ENCODE data around the gene C5orf47. TPM values are rescaled to one million over a fixed set of nuclear protein-coding genes. Genes with fewer than 3 reads are reported as not detected.

The C5orf47 gene
- total RNA-seq, 1 experiment from 2014 or later, result not detected

DNA sequence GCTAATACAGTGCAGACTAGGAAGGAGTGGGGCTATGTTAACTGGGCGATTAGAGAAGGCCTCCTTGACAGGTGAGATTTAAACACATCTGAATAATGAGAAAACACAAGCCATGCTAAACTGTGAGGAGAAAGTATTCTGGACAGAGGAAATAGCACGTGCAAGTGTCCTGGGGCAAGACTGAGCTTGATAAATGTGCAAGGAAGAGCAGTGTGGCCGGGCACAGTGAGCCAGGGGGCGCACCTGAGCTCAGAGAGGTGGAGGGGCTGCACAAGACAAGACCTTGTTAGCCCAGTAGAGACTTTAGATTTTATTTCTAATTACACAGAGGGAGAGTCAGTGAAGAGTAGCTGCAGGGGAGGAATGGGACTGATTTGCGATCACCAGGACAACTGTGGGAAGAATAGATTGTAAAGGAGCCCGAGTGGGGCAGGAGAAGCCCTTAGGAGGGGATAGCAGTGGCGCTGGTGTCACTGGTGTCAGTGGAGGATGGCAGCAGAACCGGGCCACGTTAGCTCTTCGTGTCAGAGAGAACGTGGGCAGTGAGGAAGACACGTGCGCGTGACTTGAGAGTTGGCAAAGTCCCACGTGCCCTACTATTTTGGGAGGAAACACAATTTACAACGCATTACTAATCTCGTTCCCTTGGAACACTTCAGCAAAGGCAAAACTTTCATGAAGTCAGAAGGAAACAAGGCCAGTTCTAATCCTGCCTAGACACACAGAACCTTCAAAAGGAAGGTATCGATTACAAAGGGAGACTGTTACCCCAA is 17.9 kb upstream of the C5orf47 start:
- DNase-seq (ENCODE audit: low read depth, low spot score) (no peak), ATAC-seq (no peak)
- ChIA-PET CTCF (interaction anchor here (1.0 to 4.8 kb wide), 4 partner anchors 10 to 353 kb away, joined by 3 to 73 read pairs (median 5); partner anchors contain the start of gene BOD1), POLR2A (no interaction called here), RAD21 (ENCODE audit: low non-redundant PET in 1 of 2, low total read pairs in 2 of 2, uncharacterized antibody in 2 of 2, unreplicated experiment in 2 of 2) (interaction anchor here in 1 of 2 experiments (0.6 kb wide), 1 partner anchor 985 kb away, joined by 3 read pairs; no protein-coding TSS in a partner anchor)
- no peaks in the 10 kb centered on the region for H3K36me3 ChIP-seq (ENCODE audit: control insufficient read depth in 1 of 2, insufficient read depth in 2 of 2, low read length in 2 of 2)
- TF ChIP-seq, protein P1, sequence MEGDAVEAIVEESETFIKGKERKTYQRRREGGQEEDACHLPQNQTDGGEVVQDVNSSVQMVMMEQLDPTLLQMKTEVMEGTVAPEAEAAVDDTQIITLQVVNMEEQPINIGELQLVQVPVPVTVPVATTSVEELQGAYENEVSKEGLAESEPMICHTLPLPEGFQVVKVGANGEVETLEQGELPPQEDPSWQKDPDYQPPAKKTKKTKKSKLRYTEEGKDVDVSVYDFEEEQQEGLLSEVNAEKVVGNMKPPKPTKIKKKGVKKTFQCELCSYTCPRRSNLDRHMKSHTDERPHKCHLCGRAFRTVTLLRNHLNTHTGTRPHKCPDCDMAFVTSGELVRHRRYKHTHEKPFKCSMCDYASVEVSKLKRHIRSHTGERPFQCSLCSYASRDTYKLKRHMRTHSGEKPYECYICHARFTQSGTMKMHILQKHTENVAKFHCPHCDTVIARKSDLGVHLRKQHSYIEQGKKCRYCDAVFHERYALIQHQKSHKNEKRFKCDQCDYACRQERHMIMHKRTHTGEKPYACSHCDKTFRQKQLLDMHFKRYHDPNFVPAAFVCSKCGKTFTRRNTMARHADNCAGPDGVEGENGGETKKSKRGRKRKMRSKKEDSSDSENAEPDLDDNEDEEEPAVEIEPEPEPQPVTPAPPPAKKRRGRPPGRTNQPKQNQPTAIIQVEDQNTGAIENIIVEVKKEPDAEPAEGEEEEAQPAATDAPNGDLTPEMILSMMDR (IDR thresholded peaks at IDR 0.05 in 2 of 3, conservative IDR thresholded peaks at IDR 0.05 in 1 of 3; ENCODE audit: borderline replicate concordance in 1 of 3, insufficient read depth in 1 of 3, low read depth in 2 of 3, low read length in 2 of 3), result peak in 2 of 3 experiments; percentile 37 to 40; a peak in 3 of 6 replicates
- TF ChIP-seq, protein P2, sequence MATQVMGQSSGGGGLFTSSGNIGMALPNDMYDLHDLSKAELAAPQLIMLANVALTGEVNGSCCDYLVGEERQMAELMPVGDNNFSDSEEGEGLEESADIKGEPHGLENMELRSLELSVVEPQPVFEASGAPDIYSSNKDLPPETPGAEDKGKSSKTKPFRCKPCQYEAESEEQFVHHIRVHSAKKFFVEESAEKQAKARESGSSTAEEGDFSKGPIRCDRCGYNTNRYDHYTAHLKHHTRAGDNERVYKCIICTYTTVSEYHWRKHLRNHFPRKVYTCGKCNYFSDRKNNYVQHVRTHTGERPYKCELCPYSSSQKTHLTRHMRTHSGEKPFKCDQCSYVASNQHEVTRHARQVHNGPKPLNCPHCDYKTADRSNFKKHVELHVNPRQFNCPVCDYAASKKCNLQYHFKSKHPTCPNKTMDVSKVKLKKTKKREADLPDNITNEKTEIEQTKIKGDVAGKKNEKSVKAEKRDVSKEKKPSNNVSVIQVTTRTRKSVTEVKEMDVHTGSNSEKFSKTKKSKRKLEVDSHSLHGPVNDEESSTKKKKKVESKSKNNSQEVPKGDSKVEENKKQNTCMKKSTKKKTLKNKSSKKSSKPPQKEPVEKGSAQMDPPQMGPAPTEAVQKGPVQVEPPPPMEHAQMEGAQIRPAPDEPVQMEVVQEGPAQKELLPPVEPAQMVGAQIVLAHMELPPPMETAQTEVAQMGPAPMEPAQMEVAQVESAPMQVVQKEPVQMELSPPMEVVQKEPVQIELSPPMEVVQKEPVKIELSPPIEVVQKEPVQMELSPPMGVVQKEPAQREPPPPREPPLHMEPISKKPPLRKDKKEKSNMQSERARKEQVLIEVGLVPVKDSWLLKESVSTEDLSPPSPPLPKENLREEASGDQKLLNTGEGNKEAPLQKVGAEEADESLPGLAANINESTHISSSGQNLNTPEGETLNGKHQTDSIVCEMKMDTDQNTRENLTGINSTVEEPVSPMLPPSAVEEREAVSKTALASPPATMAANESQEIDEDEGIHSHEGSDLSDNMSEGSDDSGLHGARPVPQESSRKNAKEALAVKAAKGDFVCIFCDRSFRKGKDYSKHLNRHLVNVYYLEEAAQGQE (IDR thresholded peaks at IDR 0.05; ENCODE audit: low read depth), result no peak
- H3K9me3 ChIP-seq (ENCODE audit: control insufficient read depth in 1 of 2, insufficient read depth in 1 of 2, low read depth in 1 of 2, low read length in 2 of 2), result no peaks in the 10 kb centered on the region
- BruUV-seq (replicated peaks), result no TSS peak
- H3K9me2 ChIP-seq (ENCODE audit: insufficient read depth), result no peaks in the 10 kb centered on the region
- no peak overlapping the region for H3K27ac ChIP-seq (ENCODE audit: low read depth, low read length)
- no peaks in the 10 kb centered on the region for H4K20me1 ChIP-seq (ENCODE audit: insufficient read depth)
- H3K4me1 ChIP-seq (ENCODE audit: control insufficient read depth in 1 of 2, insufficient read depth in 2 of 2, low read length in 2 of 2), result peaks cover 0 to 9% of the 10 kb centered on the region in 2 experiments; a peak in 2 of 4 replicates
- H3K4me2 ChIP-seq (ENCODE audit: low read length), result no peak overlapping the region
- no peak overlapping the region for H3K4me3 ChIP-seq (replicated peaks in 1 of 2; ENCODE audit: low read depth in 1 of 2, low read length in 2 of 2)
- H3K79me2 ChIP-seq (ENCODE audit: insufficient read depth, low read length), result no peaks in the 10 kb centered on the region
- intact Hi-C loops (cut with micrococcal nuclease), result loop anchor here (5.0 to 10.0 kb wide), 2 partner anchors 206 to 679 kb away; no protein-coding TSS in a partner anchor
- H3K9ac ChIP-seq (ENCODE audit: low read length), result no peak overlapping the region
- H2AFZ ChIP-seq (ENCODE audit: low read depth, low read length, poor library complexity, severe bottlenecking), result no peak overlapping the region
- no peaks in the 10 kb centered on the region for H3K27me3 ChIP-seq (ENCODE audit: insufficient read depth, low read length)

All from HCT116 (cell line).